GM19395 (cell line): ENCODE measurements around the gene DNM3.
A peak's percentile ranks its signal among the peaks of the same experiment; 100 is the strongest.

ENCODE experiments used
- ATAC-seq: cut with Tn5 transposase; IDR thresholded peaks from one replicate; pipeline ENCODE4 v1.9.1; 2021; ENCODE audit warnings: mild to moderate bottlenecking, moderate library complexity; ENCODE audit not compliant: unreplicated experiment

DNM3 gene

DNA sequence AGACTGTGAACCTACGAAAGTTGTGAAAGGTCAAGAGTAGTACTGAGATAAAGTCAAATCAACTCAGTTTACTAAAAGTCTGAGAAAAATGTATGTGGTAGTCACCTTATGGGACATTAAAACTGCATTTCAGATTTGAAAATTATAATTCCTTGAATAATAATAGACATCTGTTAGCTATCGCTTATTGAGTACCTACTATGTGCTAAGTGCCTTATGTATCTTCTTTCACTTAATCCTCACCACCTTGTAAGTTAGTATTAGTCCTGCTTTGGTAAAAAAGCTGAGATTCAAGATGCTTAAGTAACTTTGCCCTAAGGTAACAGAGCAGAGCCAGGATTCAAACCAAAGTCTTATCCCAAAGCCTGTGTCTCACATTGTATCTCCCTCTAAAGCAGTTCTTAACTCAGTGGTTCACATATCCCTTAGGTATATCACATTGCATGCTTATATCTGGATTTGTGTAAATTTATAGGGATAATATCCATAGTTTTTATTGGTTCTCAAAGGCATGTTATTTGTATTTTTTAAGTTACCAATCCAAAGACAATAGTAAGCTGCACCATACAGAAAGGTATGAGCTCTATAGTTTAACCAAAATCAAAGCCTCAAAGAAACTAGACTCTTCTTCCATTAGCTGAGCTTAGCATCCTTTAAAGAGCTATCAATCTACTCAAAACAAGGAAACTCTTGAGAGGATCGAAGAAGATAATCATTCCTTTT lies 601.7 kb downstream of the DNM3 start:
- ATAC-seq, result peak; percentile 3

DNA sequence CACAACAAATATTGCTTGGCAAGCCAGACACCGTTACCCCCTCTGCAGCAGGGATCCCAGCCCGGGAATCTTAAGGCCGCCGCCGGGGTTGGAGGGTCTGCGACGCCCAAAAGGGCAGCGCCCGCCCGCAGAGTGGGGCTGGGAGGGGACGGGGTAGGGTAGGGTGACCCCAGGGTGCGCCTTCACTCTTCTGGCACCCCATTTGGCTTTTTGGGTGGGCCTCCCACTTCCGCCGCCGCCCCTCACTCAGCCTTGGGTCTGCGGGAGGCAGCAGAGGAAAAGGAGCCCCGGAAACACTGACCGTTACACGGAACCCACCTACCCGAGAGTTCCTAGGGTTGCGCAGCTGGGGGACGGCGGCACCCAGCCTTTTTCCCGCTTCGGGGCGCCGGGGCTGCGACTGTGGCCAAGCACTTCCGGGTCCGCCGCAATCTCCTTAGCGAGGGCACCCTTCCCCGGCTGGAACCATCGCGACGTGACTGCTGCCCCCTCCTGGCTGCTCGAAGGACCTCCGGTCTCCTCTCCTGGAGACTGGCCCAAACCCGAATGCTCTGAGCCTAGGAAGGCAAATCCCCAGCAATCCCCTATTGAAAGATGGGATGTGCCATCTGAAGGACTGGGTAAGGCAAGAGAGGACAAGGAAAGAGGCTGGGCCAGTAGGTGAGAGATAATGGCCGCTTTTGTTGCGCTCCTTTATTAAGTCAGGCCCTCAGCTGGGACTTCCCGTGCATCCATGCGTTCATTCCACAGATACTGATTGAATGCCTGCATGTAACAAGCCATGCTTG lies 602.6 kb downstream of the DNM3 start, which contains the start of gene PIGC:
Gene PIGC (minus strand): TSS at position 404 of the 788 bp plus-strand sequence. CDS start 1,447 bp downstream, outside the sequence.
- peak; percentile 100 for ATAC-seq

DNA sequence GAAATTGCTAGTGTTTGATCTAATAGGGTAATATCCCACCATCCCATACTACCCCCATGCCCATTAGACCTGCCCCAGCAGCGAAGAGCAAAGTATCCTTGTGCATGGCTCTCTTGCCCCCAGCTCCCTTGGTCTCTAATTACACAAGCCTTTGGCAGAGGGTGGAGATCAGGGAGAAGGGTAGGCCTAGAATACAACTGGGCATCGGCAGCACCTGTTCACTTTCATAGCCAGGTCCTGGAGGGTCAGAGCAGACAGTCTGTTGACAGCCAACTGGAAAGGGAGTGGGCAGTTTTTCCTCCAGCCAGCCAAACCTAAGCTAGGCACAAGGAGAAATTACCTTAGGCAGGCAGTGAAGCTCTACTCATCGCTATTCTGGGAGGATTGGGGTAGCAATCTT lies 605.2 kb downstream of the DNM3 start:
- no peak for ATAC-seq

DNA sequence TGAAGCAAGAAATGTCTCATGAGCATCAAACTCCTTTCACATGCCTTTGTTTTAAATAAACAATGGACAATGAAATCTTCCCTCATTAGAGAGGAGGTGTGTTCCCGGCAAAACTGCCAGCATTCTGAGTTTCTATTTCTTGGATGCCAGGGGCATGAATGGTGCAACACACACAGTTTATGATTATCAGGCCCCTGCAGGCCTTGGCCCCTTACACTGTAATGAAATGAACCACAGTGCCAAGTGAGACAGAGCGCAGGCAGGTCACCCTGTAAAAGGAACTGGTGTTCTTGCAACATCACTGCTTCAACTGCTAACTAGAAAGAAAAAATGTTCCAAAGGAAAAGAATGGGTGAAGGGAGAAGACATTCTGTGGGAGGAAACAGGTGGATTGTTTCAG lies 606.3 kb downstream of the DNM3 start:
- no peak for ATAC-seq

DNA sequence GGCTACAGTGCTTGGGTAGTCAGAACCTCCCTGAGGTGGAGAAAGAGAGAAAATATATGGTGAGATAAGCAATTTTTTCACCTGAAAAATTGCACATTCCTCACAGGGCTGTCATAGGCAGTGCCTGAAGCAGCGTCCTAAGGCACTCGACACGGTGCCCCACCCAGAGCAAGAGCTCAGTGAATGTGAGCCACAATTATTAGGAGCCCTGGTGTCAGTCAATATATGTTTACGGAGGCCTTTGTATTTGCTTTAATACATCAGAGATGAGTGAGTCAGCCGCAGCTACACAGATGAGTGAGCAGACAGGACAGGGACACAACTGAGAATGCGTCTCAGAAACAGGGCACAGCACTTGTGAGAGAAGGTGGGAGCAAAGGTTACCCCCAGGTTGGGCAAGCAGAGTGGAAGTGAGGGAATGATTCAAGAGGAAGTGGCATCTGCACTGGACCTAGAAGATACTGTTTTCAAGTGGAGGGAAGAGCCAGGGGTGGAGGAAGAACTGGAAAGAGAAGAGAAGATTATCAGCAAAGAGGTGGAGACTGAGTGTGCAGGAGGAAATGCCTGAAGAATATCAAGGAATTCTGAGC lies 607.8 kb downstream of the DNM3 start:
- no peak for ATAC-seq

DNA sequence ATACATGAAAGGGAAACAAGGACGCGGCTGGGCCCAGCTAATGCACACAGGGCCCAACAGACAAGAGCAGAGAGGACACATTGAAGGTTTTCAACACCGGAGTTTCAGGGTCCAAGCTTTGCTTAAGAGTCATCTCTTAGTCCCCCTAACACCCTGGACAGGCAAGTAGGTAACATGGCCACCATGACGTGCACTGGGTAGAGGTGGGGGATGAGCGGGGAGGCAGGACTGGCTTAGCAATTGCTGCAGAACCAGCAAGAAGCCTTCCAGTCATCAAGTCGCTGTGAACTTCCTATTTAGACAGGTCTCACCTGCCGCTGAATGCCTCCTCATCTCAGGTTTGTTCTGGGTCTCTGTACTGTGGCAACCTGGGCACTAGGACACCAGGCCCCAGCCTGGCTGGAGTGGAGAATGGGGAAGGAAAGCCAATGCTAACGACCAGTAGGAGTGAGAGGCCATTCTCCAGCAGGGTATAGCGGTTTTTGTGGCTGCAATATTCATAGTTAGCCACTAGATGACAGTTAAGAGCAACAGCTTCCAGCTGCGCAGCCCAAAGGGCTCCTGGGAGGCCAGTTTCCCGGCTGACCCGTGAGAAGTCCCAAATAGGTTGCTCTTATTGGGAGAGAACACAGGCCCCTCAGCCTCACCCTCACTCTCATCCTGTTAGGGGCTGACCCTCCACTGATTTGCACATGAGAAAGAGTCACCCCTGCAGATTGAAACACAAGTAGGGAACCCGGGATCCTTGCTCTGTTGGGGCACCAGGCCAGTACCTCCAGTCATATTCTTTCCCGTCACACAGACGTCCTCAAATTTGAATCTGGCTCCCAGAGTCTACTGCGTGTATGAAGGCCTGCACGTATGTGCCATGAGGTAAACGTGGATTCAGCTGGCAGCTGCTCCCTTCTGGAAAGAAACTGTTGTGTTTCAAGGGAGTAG lies 608.6 kb downstream of the DNM3 start:
- peak; percentile 94 for ATAC-seq

DNA sequence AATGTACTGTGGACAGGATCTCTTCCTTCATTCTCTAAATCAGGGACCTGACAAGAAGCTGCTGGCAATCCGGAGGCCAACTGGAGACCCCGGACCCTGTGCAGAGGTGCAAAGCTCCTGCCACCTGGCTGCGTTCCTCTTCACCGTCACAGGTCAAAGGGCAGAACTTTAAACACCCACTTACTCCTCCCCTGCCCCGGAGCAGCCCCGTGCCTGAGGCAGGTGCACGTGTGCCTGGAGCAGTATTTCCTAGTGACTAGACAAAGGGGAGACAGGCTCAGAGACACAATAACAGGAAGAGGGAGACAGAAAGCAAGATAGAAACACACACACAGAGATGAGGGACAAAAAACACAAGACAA lies 609.2 kb downstream of the DNM3 start:
- no peak for ATAC-seq

DNA sequence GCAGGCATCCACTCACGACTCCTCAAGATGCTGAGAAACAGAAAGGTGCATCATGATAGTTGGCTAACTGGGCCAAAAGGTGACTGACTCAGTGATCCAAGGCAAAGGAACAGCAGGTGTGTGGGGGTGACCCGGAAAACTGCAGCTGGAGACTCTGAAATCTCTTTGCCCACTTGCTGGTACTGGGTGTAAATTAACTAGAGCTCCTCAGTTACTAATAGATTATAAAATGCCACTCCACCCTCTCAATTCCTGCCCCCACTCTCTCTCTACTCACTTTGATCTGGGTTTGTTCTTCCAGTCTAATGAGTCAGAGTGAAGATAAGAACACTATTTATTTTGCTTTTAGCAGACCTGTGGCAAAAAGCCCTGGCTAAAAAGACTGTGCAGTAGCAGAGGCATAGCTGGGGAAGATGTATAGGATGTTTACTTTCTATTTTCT lies 609.7 kb downstream of the DNM3 start:
- no peak for ATAC-seq

DNA sequence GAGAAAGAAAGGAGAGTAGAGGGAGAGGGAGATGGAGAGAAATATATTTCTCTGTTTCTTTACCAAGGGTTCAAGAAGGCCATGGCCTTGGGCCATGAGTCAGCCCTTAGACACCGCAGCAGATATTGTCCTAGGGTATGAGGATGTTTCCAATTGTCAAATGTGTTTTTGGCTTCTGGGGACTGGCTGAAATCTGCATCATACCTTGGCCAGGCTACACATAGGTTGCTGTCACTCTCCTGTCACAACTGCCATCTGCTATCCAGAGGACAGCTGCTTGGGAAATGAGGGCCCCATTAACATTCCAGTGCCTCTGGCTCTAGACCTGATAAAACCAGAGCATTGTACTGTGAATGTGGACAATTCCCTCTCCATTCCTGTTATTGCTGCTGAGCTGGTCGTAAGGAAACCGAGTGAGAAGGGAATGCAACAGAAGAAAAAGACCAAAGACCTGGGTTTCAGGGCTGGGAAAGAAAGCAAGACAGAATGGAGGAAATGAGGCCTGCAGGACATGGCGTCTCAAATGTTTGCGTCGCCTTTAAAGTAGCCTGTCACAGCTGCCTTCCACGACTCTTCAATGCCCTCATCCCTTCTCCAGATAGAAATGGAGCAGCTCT lies 611.3 kb downstream of the DNM3 start:
- ATAC-seq, result no peak

DNA sequence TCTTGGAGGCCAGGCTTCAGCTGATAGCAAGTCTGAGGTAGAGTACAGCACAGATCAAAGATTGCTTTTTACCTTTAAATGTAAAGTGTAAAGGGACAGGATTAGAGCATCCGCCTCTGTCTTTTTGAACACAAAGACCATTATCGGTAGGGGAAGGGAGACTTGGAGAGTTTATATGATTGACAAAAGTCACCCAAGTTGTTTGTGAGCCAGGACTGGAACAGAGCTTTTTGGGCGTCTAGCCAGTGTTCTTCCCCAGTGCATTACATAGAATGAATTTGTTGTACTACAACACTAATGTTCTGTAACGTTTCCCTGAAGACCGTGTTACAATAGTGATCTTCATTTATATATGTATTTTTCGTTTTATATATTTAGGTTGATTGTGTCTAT lies 611.9 kb downstream of the DNM3 start:
- ATAC-seq, result no peak

DNA sequence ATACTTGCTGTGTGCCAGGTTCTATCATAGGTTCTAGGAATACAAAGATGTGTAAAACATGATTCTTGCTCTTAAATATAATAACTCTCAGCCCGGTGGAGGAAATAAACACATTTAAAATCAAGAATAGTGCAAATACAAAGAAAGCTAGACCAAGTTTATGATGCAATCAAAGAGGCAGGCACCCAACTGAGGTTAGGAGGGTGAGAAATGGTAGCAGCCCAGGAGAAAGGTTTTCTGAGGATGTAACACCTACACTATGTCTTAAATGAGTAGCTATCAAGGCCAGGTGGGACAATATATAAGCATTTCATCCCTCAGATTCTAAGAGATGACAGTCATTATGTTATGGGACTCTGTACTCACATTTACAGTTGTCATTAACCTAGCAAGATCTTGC lies 612.3 kb downstream of the DNM3 start:
- no peak for ATAC-seq

DNA sequence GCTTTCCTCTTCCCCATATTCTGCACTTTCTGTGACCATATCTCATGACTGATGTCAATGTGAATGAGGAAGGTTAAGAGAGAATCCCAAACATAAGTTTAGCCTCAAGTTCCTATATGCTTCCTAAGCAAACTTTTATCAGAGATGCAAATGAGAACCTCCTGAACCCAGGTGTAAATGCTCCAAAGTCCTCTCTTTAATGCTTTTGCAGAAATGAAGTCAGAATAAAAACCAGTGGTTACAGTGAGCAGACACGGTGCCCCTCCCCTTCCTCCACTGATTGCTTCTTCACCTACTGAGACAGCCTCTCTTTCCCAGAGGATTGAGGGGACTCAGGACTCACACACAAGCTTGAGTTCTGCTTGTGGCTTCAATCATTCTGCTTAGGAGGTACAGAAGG lies 614.2 kb downstream of the DNM3 start:
- no peak for ATAC-seq

DNA sequence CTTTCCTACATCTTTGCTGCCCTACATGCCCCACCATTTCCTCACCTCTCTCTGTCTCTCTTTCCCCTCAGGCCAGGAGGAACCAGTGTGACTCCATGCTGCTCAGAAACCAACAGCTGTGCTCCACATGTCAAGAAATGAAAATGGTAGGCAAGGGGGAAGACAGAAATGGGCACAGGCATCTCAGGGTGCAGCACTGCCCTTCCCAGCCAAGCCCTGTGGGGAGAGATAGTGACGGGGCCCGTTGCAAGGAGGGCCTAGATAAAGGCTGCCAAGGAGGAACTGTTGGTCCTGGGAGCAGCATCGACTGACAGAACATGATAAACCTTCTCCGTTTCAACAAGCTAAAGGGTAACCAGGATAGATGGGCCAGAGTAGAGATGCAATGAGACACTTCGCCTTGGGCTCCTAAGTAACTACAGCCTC lies 615.1 kb downstream of the DNM3 start:
- ATAC-seq, result no peak

DNA sequence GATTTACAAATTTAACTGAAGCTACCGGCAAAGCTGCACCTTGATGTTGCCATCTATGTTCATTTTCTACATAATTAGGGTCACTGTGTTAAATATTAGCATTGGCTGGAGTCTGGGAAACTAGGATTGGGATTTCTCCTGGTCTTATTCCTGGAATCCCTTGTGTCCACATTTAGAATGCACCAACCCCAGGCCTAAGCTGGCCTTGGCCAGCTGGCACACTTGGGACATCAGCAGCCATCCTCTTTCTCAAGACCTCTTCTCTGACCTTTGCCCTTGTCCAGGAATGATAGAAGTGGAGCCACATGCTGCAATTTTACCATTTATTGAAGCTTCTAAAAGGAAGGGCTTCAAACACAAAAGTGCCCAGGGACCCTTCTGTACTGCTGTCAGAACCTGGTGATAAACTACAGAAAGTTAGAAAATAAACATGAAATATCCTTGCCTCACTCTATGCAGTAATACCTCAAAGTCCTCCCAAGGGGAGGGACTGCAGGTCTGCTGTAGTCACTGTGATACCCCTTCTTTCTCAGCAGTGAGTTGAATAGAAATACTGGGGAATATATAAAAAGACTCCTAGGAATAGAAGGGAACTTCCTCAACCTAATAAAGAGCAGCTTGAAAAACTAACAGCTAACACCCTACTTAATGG lies 616.3 kb downstream of the DNM3 start:
- ATAC-seq, result no peak

DNA sequence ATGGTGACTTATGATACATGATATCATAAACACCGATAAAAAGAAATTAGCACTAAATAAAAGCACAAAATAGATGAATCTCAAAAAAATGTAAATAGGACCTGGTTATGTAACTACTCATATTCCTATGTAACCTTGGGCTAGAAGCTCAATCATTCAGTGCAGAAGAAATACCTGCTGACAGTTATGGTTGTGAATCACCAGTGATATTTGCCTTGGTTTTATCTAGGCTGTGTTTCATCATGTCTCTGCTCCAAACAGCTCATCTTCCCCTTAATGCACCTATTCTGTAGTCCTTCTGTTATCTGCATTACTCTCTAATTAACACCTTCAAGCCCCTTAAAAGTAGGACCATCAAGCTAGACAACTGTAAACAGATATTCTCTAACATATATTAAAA lies 618.9 kb downstream of the DNM3 start:
- ATAC-seq, result no peak

DNA sequence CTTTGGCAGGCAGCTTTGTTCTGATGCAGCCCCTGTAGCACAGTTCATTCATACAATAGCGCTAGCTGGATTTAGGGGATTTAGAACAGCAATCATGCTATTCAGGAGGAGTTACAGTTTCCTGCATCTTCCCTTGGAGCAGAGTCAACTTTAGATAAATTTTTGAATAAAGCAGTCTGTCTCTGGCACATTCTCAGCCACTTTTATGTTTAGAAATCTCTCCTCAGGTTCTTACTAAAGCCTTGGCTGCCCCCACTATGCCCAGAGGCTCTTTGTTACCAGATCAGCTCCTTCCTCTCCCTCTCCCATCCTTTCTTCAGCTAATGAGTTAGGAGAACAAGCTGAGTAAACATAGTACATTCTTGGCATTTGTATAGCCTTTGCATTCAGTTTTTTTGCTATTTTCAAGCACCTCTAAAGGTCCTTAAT lies 619.6 kb downstream of the DNM3 start:
- ATAC-seq, result no peak
